Loucy (cell line): ENCODE data around the gene LRRC63.

Source experiments
- CTCF ChIP-seq: fragments of 200-600 bp; sonication (generic); conservative IDR thresholded peaks from 2 replicates; pipeline ENCODE4 v1.5.1; 2014; ENCODE audit warnings: mild to moderate bottlenecking, antibody characterized with exemption, low read length
- EZH2phosphoT487 ChIP-seq: fragments of 200-600 bp; IDR thresholded peaks from 2 replicates; pipeline ENCODE4 v1.6.1; 2018; ENCODE audit warnings: antibody characterized with exemption, mild to moderate bottlenecking, moderate library complexity, borderline replicate concordance

GRCh38 chr13:46296921-46297320 lies 85.2 kb downstream of the LRRC63 start:
- TF ChIP-seq CTCF = peak; percentile 39
- no peak for TF ChIP-seq EZH2phosphoT487
